IPS DF 6.9 (cell line): Measurements from ENCODE around the gene ATF4.

ENCODE experiments used
- DNase-seq: peaks from one replicate; pipeline ENCODE4 v3.0.0-alpha.2; 2013; ENCODE audit warnings: low read depth, low spot score
- H3K27ac ChIP-seq: one replicate; pipeline ENCODE4 v1.5.1; 2013; ENCODE audit warnings: low read length, control low read depth
- H3K27me3 ChIP-seq: 2 replicates; pipeline ENCODE4 v1.6.1; 2013; ENCODE audit warnings: mild to moderate bottlenecking, low read length; ENCODE audit not compliant: control insufficient read depth, insufficient read depth
- H3K36me3 ChIP-seq: 2 replicates; pipeline ENCODE4 v1.6.1; 2013; ENCODE audit warnings: low read length; ENCODE audit not compliant: control insufficient read depth, insufficient read depth
- H3K4me1 ChIP-seq: 2 replicates; pipeline ENCODE4 v1.6.1; 2013; ENCODE audit warnings: low read length; ENCODE audit not compliant: control insufficient read depth, insufficient read depth
- H3K4me3 ChIP-seq: 2 replicates; pipeline ENCODE4 v1.5.1; 2013; ENCODE audit warnings: mild to moderate bottlenecking, low read length
- H3K9me3 ChIP-seq: 2 replicates; pipeline ENCODE4 v1.6.1; 2013; ENCODE audit warnings: low read length, inconsistent platforms; ENCODE audit not compliant: control insufficient read depth, insufficient read depth
- WGBS: extraction: QIAGEN DNeasy Blood & Tissue Kit; methylation state at CpG from one replicate; pipeline ENCODE4 v1.1.7; 2013; ENCODE audit warnings: mixed read lengths, missing lambda C conversion rate; ENCODE audit not compliant: insufficient read length, insufficient coverage; 5-methylcytosine and 5-hydroxymethylcytosine counted together

The ATF4 gene

GRCh38 chr22:39559456-39560105 is 39.2 kb downstream of the ATF4 start:
- Histone ChIP-seq H3K4me1 (peaks cover 4% of the 10 kb centered on the region), H3K36me3 (no peaks in the 10 kb centered on the region), H3K27me3 (peaks cover 33% of the 10 kb centered on the region), H3K27ac (no peak overlapping the region), H3K4me3 (no peak overlapping the region), H3K9me3 (no peaks in the 10 kb centered on the region)
- WGBS, result no CpG with 5 or more reads among the region's 11 CpGs
- DNase-seq, result peak; percentile 47

- Histone ChIP-seq H3K27me3 (peaks cover 33% of the 10 kb centered on the region), H3K4me3 (no peak overlapping the region), H3K9me3 (no peaks in the 10 kb centered on the region), H3K4me1 (peaks cover 4% of the 10 kb centered on the region), H3K27ac (no peak overlapping the region), H3K36me3 (no peaks in the 10 kb centered on the region)
- DNase-seq, result no peak
- no CpG with 5 or more reads among the region's 6 CpGs for WGBS
These were observed 39.8 kb downstream of the ATF4 start for GRCh38 chr22:39560127-39560526.

- Histone ChIP-seq H3K4me3 (no peak overlapping the region), H3K4me1 (peaks cover 4% of the 10 kb centered on the region), H3K27ac (no peak overlapping the region), H3K36me3 (no peaks in the 10 kb centered on the region), H3K9me3 (no peaks in the 10 kb centered on the region), H3K27me3 (peaks cover 11% of the 10 kb centered on the region; the same call in 1 of the 2 replicates)
- no peak for DNase-seq
- 100% methylated on average over 1 of the region's 9 CpGs for WGBS
These were observed 42.6 kb downstream of the ATF4 start for GRCh38 chr22:39562839-39563489.

- H3K27ac ChIP-seq, result no peak overlapping the region
- H3K4me3 ChIP-seq, result no peak overlapping the region
- no peak for DNase-seq
- no peaks in the 10 kb centered on the region for H3K9me3 ChIP-seq
- H3K27me3 ChIP-seq, result peaks cover 3% of the 10 kb centered on the region; the same call in 1 of the 2 replicates
- H3K4me1 ChIP-seq, result peaks cover 4% of the 10 kb centered on the region
- 100% methylated on average over 1 of the region's 7 CpGs for WGBS
- no peaks in the 10 kb centered on the region for H3K36me3 ChIP-seq
These were observed 43.4 kb downstream of the ATF4 start for GRCh38 chr22:39563571-39564428.

GRCh38 chr22:39565414-39565944 is 45.1 kb downstream of the ATF4 start:
- 98% methylated on average over 4 of the region's 5 CpGs for whole genome bisulfite sequencing

GRCh38 chr22:39567135-39567946 is 47.0 kb downstream of the ATF4 start:
- DNase-seq, result no peak
- no peaks in the 10 kb centered on the region for H3K27me3 ChIP-seq
- H3K4me1 ChIP-seq, result no peaks in the 10 kb centered on the region
- no peak overlapping the region for H3K27ac ChIP-seq
- H3K36me3 ChIP-seq, result no peaks in the 10 kb centered on the region
- no peaks in the 10 kb centered on the region for H3K9me3 ChIP-seq
- no CpG with 5 or more reads among the region's 14 CpGs for WGBS
- no peak overlapping the region for H3K4me3 ChIP-seq

More at GRCh38 chr22:39565414-39565944, 45.1 kb downstream of the ATF4 start:
- no peaks in the 10 kb centered on the region for H3K9me3 ChIP-seq
- H3K36me3 ChIP-seq, result no peaks in the 10 kb centered on the region
- DNase-seq, result no peak
- no peaks in the 10 kb centered on the region for H3K4me1 ChIP-seq
- H3K27me3 ChIP-seq, result no peaks in the 10 kb centered on the region
- no peak overlapping the region for H3K27ac ChIP-seq
- H3K4me3 ChIP-seq, result no peak overlapping the region

- H3K4me1 ChIP-seq, result no peaks in the 10 kb centered on the region
- no peak overlapping the region for H3K4me3 ChIP-seq
- WGBS, result 100% methylated on average over 1 of the region's 19 CpGs
These were observed 48.1 kb downstream of the ATF4 start for GRCh38 chr22:39568278-39568981.

GRCh38 chr22:39569066-39569465 is 48.7 kb downstream of the ATF4 start:
- no CpG with 5 or more reads among the region's 7 CpGs for WGBS
- H3K27ac ChIP-seq, result no peak overlapping the region
- H3K36me3 ChIP-seq, result no peaks in the 10 kb centered on the region
- DNase-seq, result no peak
- H3K4me1 ChIP-seq, result no peaks in the 10 kb centered on the region
- H3K9me3 ChIP-seq, result no peaks in the 10 kb centered on the region
- H3K27me3 ChIP-seq, result no peaks in the 10 kb centered on the region
- H3K4me3 ChIP-seq, result no peak overlapping the region

More at GRCh38 chr22:39568278-39568981, 48.1 kb downstream of the ATF4 start:
- H3K9me3 ChIP-seq, result no peaks in the 10 kb centered on the region
- H3K36me3 ChIP-seq, result no peaks in the 10 kb centered on the region
- no peaks in the 10 kb centered on the region for H3K27me3 ChIP-seq
- DNase-seq, result no peak
- no peak overlapping the region for H3K27ac ChIP-seq

GRCh38 chr22:39570226-39570625 is 49.9 kb downstream of the ATF4 start:
- no peak for DNase-seq
- Histone ChIP-seq H3K4me3 (no peak overlapping the region), H3K9me3 (no peaks in the 10 kb centered on the region), H3K27ac (no peak overlapping the region), H3K36me3 (no peaks in the 10 kb centered on the region), H3K4me1 (no peaks in the 10 kb centered on the region), H3K27me3 (no peaks in the 10 kb centered on the region)
- whole genome bisulfite sequencing, result 100% methylated on average over 1 of the region's 3 CpGs
